CD14-positive monocyte (primary cell): ENCODE measurements around the gene EPB41L4B. TPM values are rescaled to one million over a fixed set of nuclear protein-coding genes. Genes with fewer than 3 reads are reported as not detected.

Source experiments
- DNase-seq, 3 donors: peaks; one replicate each; pipeline ENCODE4 v3.0.0-alpha.2; 2011 to 2022
- H2AFZ ChIP-seq: 2 replicates; pipeline ENCODE4 v1.6.0; 2012; ENCODE audit warnings: mild to moderate bottlenecking, low read depth, low read length, inconsistent platforms; ENCODE audit not compliant: insufficient read depth, poor library complexity, severe bottlenecking
- H3K27ac ChIP-seq, 2 donors: 1 replicate in 1 of 2; 2 replicates in 1 of 2; pipeline ENCODE4 v1.5.1; 2012 to 2013; ENCODE audit warnings: low read length in 2 of 2, control low read depth in 1 of 2, inconsistent platforms in 1 of 2, low read depth in 1 of 2, mild to moderate bottlenecking in 1 of 2
- H3K27me3 ChIP-seq, 2 donors: one replicate each; pipeline versions ENCODE4 v1.6.0 to v1.6.1; 2011 to 2013; ENCODE audit warnings: low read length in 2 of 2; ENCODE audit not compliant: control insufficient read depth in 2 of 2, insufficient read depth in 2 of 2
- H3K36me3 ChIP-seq, 2 donors: replicated peaks in 1 of 2; 1 replicate in 1 of 2; 2 replicates in 1 of 2; pipeline versions ENCODE4 v1.5.1 to v1.6.1; 2012 to 2013; ENCODE audit warnings: low read length in 2 of 2, control low read depth in 1 of 2, inconsistent platforms in 1 of 2, mild to moderate bottlenecking in 1 of 2; ENCODE audit not compliant: insufficient read depth in 2 of 2, control insufficient read depth in 1 of 2
- H3K4me1 ChIP-seq, 2 donors: 1 replicate in 1 of 2; 2 replicates in 1 of 2; pipeline versions ENCODE4 v1.5.1 to v1.6.1; 2012 to 2013; ENCODE audit warnings: low read length in 2 of 2, control low read depth in 1 of 2, inconsistent platforms in 1 of 2, mild to moderate bottlenecking in 1 of 2, moderate library complexity in 1 of 2; ENCODE audit not compliant: insufficient read depth in 2 of 2, control insufficient read depth in 1 of 2
- H3K4me2 ChIP-seq: replicated peaks from 2 replicates; pipeline ENCODE3; 2012; ENCODE audit warnings: low read length, moderate library complexity, mild to moderate bottlenecking; ENCODE audit not compliant: poor library complexity, severe bottlenecking; ENCODE audit errors: extremely low read depth
- H3K4me3 ChIP-seq, 3 experiments: fragments of 200-600 bp in 1 of 3; sonication (generic) in 1 of 3; replicated peaks in 1 of 3; 1 replicate in 2 of 3; 2 replicates in 1 of 3; pipeline ENCODE4 v1.5.1; 2011 to 2013; ENCODE audit warnings: low read length in 3 of 3, mild to moderate bottlenecking in 3 of 3, control low read depth in 2 of 3, low read depth in 2 of 3, inconsistent platforms in 1 of 3, moderate library complexity in 1 of 3
- H3K79me2 ChIP-seq: 2 replicates; pipeline ENCODE4 v1.6.0; 2012; ENCODE audit warnings: mild to moderate bottlenecking, control low read depth, inconsistent platforms, low read length, moderate library complexity; ENCODE audit not compliant: insufficient read depth
- H3K9ac ChIP-seq: 2 replicates; pipeline ENCODE4 v1.6.0; 2017; ENCODE audit warnings: low read length, mild to moderate bottlenecking; ENCODE audit not compliant: insufficient read depth, poor library complexity, severe bottlenecking
- H3K9me3 ChIP-seq, 2 donors: replicated peaks in 1 of 2; 1 replicate in 1 of 2; 2 replicates in 1 of 2; pipeline versions ENCODE4 v1.5.1 to v1.6.1; 2012 to 2013; ENCODE audit warnings: low read length in 2 of 2, control low read depth in 1 of 2; ENCODE audit not compliant: control insufficient read depth in 1 of 2, insufficient read depth in 1 of 2
- H4K20me1 ChIP-seq: 2 replicates; pipeline ENCODE4 v1.6.0; 2012; ENCODE audit warnings: mild to moderate bottlenecking, low read length, control low read depth, moderate library complexity; ENCODE audit not compliant: insufficient read depth
- H3K27ac Mint-ChIP-seq, 7 donors: one replicate each; pipeline ENCODE4 v1.8.0; 2020; ENCODE audit warnings: mild to moderate bottlenecking in 7 of 7, mixed read lengths in 7 of 7, moderate library complexity in 6 of 7, inconsistent platforms in 2 of 7
- H3K27me3 Mint-ChIP-seq, 3 donors: one replicate each; pipeline ENCODE4 v1.8.0; 2021 to 2022; ENCODE audit warnings: low read depth in 3 of 3, mild to moderate bottlenecking in 3 of 3, mixed read lengths in 3 of 3, moderate library complexity in 3 of 3, inconsistent platforms in 1 of 3
- H3K36me3 Mint-ChIP-seq, 2 donors: one replicate each; pipeline ENCODE4 v1.8.0; 2020; ENCODE audit warnings: mixed read lengths in 2 of 2, inconsistent platforms in 1 of 2, mild to moderate bottlenecking in 1 of 2
- H3K4me1 Mint-ChIP-seq: one replicate; pipeline ENCODE4 v1.8.0; 2020; ENCODE audit warnings: mild to moderate bottlenecking, mixed read lengths
- H3K4me3 Mint-ChIP-seq, 2 donors: one replicate each; pipeline ENCODE4 v1.8.0; 2020; ENCODE audit warnings: mild to moderate bottlenecking in 2 of 2, mixed read lengths in 2 of 2, moderate library complexity in 1 of 2
- H3K9me3 Mint-ChIP-seq, 7 donors: one replicate each; pipeline ENCODE4 v1.8.0; 2020 to 2022; ENCODE audit warnings: mixed read lengths in 7 of 7, mild to moderate bottlenecking in 6 of 7, moderate library complexity in 6 of 7, inconsistent platforms in 2 of 7
- CTCF ChIP-seq: fragments of 200-600 bp; IDR thresholded peaks from one replicate; pipeline ENCODE4 v1.8.0; 2022; ENCODE audit warnings: antibody characterized with exemption, mild to moderate bottlenecking
- WGBS: methylation state at CpG from one replicate; pipeline ENCODE4 v1.1.5; 2013; ENCODE audit warnings: missing lambda C conversion rate; ENCODE audit not compliant: insufficient coverage; 5-methylcytosine and 5-hydroxymethylcytosine counted together
- intact Hi-C, 2 donors: fragments of 100-400 bp; cut with micrococcal nuclease; formaldehyde crosslinking; loops; one replicate each; pipeline versions ENCODE4 v1.15.0 to v1.15.1; 2023
- polyA plus RNA-seq, 3 donors: library from polyadenylated mRNA; depleted of rRNA in 1 of 3; unstranded in 2 of 3; stranded (reverse) in 1 of 3; fragments of 300-500 nt in 2 of 3; fragments of >200 nt in 1 of 3; fragmentation: Illumina TruSeq in 2 of 3; gene quantifications; 1 replicate in 2 of 3; 2 replicates in 1 of 3; pipeline ENCODE4 v1.2.3, GENCODE V29; 2012 to 2021

The EPB41L4B gene
- polyA plus RNA-seq, 3 donors: not detected

- no peak overlapping the region for H3K4me3 ChIP-seq
- intact Hi-C loops: no loop called here
- no peaks in the 10 kb centered on the region for H3K9me3 ChIP-seq
- H3K9me3 Mint-ChIP-seq: peaks cover 0 to 6% (median 0%) of the 10 kb centered on the region in 7 donors
- H3K27me3 ChIP-seq: no peaks in the 10 kb centered on the region
- no peak for TF ChIP-seq CTCF
- H3K4me2 ChIP-seq: no peak overlapping the region
- no peaks in the 10 kb centered on the region for H3K36me3 Mint-ChIP-seq
- H3K79me2 ChIP-seq: no peaks in the 10 kb centered on the region
- no peaks in the 10 kb centered on the region for H3K4me1 ChIP-seq
- no peaks in the 10 kb centered on the region for H3K36me3 ChIP-seq
- H3K4me3 Mint-ChIP-seq: no peak overlapping the region
- no peaks in the 10 kb centered on the region for H4K20me1 ChIP-seq
- DNase-seq: no peak
- no peak overlapping the region for H3K27ac Mint-ChIP-seq
- no peak overlapping the region for H2AFZ ChIP-seq
- no peak overlapping the region for H3K27ac ChIP-seq
- no peak overlapping the region for H3K9ac ChIP-seq
- H3K4me1 Mint-ChIP-seq: no peaks in the 10 kb centered on the region
- 87% methylated on average over 19 of the region's 21 CpGs for WGBS
- peaks cover 10 to 19% (median 14%) of the 10 kb centered on the region in 3 donors for H3K27me3 Mint-ChIP-seq
Measured at GRCh38 chr9:109355564-109356297, 34.9 kb upstream of the EPB41L4B start.

- no peak overlapping the region for H3K4me3 Mint-ChIP-seq
Measured at GRCh38 chr9:109354190-109354589, 33.3 kb upstream of the EPB41L4B start.

More at GRCh38 chr9:109354190-109354589, 33.3 kb upstream of the EPB41L4B start:
- H2AFZ ChIP-seq: no peak overlapping the region
- H3K27me3 ChIP-seq: no peaks in the 10 kb centered on the region
- Mint-ChIP-seq H3K36me3 (no peaks in the 10 kb centered on the region), H3K9me3 (peaks cover 0 to 6% (median 0%) of the 10 kb centered on the region in 7 donors), H3K27me3 (peaks cover 8 to 20% (median 8%) of the 10 kb centered on the region in 3 donors), H3K27ac (no peak overlapping the region), H3K4me1 (no peaks in the 10 kb centered on the region)
- intact Hi-C loops: no loop called here
- DNase-seq: no peak
- H3K4me2 ChIP-seq: no peak overlapping the region
- H3K4me1 ChIP-seq: no peaks in the 10 kb centered on the region
- H3K4me3 ChIP-seq: no peak overlapping the region
- 100% methylated on average over 1 of the region's 2 CpGs for WGBS
- TF ChIP-seq CTCF: no peak
- H3K27ac ChIP-seq: no peak overlapping the region
- H4K20me1 ChIP-seq: no peaks in the 10 kb centered on the region
- no peaks in the 10 kb centered on the region for H3K79me2 ChIP-seq
- H3K36me3 ChIP-seq: no peaks in the 10 kb centered on the region
- H3K9ac ChIP-seq: no peak overlapping the region
- H3K9me3 ChIP-seq: no peaks in the 10 kb centered on the region
